ENCODE measurements around the gene E4F1.

E4F1 gene

DNA sequence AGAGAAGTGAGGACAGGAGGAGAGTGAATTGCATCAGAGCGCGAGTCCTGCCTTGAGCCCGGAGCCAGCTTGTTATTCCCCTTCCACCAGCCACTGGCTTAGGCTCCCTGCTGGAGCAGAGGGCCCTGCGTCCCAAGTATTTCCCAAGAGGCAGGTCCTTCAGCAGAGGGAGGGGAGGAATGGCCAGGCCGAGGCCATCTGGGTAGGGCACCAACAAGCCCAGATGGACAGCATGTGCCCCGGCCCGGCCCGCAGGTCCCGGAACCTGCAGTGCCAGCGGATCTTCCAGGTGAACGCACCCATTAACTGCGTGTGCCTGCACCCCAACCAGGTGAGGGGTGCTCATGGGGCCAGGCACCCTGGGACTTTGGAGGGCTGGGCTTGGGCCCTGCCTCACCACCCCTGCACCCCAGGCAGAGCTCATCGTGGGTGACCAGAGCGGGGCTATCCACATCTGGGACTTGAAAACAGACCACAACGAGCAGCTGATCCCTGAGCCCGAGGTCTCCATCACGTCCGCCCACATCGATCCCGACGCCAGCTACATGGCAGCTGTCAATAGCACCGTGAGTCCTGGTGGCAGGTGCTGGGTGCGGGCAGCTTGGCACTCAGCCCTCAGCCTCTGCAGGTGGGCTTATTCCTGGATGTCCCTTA is 16.5 kb upstream of the E4F1 start:
- TF ChIP-seq GATA3 (IDR thresholded peaks at IDR 0.05; ENCODE audit: low read depth, low read length) (no peak), GATA2 (IDR thresholded peaks at IDR 0.05; ENCODE audit: low read depth, low read length) (no peak)

- TF ChIP-seq GATA3 (IDR thresholded peaks at IDR 0.05; ENCODE audit: low read depth, low read length) (no peak), GATA2 (IDR thresholded peaks at IDR 0.05; ENCODE audit: low read depth, low read length) (no peak)
Observed at GRCh38 chr16:2207872-2208271, 15.5 kb upstream of the E4F1 start.

- no peak for TF ChIP-seq GATA2 (IDR thresholded peaks at IDR 0.05; ENCODE audit: low read depth, low read length)
- TF ChIP-seq GATA3 (IDR thresholded peaks at IDR 0.05; ENCODE audit: low read depth, low read length), result no peak
Observed at GRCh38 chr16:2208308-2208707, 15.1 kb upstream of the E4F1 start.

GRCh38 chr16:2208772-2209171 is 14.6 kb upstream of the E4F1 start:
- no peak for TF ChIP-seq GATA3 (IDR thresholded peaks at IDR 0.05; ENCODE audit: low read depth, low read length)
- no peak for TF ChIP-seq GATA2 (IDR thresholded peaks at IDR 0.05; ENCODE audit: low read depth, low read length)

DNA sequence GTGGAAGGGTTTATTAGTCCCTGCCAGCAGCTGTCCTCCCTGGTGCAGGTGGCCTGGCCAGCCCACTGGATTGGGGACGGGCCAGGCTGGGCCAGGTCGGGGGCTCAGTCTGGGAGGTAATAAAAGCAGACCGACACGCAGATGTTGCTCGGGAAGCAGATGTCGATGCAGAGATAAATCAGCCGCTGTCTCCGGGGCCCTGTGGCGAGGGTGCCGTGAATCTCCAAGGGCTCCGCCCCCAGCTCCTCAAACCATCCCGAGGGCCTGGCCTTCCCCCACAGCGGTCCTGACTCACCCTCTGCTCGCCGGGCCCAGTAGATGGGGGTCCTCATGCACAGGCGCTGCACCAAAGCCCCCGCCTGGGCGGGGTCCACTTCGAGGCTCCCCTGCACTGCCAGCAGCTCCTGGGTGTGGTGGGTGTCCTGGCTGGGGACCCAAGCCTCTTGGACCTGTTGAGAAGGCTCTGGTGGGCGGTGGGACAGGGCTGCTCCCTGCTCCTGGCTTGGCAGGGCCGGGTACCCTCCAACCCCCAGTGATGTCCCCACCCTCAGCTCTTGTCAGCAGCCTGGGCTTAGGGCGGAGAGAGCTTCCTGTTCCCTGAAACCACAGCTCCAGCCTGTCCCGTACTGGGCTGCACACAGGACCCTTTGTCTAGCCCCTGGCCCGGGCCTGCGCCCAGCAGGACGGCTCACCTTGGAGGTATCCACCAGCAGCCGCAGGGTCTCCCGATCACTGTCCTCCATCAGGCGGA is 14.0 kb upstream of the E4F1 start:
- TF ChIP-seq GATA3 (IDR thresholded peaks at IDR 0.05; ENCODE audit: low read depth, low read length) (no peak), GATA2 (IDR thresholded peaks at IDR 0.05; ENCODE audit: low read depth, low read length) (no peak)

- no peak for TF ChIP-seq GATA2 (IDR thresholded peaks at IDR 0.05; ENCODE audit: low read depth, low read length)
- TF ChIP-seq GATA3 (IDR thresholded peaks at IDR 0.05; ENCODE audit: low read depth, low read length), result no peak
Observed at GRCh38 chr16:2210009-2210332, 13.4 kb upstream of the E4F1 start.

DNA sequence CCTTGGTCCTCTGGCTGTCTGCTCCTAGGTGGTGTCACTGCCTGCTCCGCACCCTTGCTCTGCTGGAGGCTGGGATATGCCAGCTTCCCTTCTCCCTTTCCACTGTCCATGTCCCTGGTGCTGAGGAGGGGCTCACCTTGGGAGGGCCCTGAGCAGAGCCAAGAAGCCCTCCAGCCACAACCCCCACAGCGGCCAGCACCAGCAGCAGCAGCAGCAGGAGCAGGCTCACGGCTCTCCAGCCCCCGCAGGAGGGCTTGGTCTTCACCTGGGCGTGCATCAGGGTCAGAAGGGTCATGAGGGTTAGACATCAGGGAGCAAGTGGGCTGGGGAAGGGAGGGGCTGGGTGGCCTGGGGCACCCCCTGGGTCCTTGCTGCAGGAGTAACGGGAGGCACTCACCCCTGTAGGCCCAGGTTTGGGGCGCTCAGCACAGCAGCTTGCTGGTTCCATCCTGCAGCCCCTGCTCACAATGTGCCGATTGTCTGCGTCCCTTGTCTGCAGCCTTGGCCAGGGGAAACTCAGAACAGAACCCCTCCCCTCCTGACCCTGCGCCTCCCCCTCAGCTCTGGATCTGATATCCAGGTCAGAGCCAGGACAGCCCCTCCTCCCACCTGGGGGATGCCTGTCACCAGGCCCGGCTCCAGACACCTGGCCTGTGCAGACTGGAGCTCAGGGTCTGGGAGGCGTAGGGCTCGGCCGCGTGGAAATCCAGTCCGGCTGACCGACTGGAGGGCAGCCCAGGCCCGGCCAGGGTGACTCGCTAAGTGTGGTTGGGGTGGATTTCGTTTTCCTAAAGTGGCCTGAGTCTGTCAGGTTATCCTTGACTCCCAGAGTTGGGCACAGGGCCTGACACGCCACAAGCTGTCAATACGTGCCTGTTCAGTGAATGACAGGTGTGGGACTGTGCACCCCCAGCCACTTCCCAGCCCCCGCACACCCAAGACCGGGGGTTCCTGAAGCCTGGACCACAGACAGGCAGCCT is 12.7 kb upstream of the E4F1 start, which contains the start of gene BRICD5:
Gene BRICD5 (minus strand): TSS at position 478 of the 980 bp plus-strand sequence. CDS start 30 bp downstream, at position 448.
- TF ChIP-seq GATA2 (IDR thresholded peaks at IDR 0.05; ENCODE audit: low read depth, low read length), result no peak
- no peak for TF ChIP-seq GATA3 (IDR thresholded peaks at IDR 0.05; ENCODE audit: low read depth, low read length)

GRCh38 chr16:2211923-2212347 is 11.5 kb upstream of the E4F1 start:
- TF ChIP-seq GATA2 (IDR thresholded peaks at IDR 0.05; ENCODE audit: low read depth, low read length) (no peak), GATA3 (IDR thresholded peaks at IDR 0.05; ENCODE audit: low read depth, low read length) (no peak)

DNA sequence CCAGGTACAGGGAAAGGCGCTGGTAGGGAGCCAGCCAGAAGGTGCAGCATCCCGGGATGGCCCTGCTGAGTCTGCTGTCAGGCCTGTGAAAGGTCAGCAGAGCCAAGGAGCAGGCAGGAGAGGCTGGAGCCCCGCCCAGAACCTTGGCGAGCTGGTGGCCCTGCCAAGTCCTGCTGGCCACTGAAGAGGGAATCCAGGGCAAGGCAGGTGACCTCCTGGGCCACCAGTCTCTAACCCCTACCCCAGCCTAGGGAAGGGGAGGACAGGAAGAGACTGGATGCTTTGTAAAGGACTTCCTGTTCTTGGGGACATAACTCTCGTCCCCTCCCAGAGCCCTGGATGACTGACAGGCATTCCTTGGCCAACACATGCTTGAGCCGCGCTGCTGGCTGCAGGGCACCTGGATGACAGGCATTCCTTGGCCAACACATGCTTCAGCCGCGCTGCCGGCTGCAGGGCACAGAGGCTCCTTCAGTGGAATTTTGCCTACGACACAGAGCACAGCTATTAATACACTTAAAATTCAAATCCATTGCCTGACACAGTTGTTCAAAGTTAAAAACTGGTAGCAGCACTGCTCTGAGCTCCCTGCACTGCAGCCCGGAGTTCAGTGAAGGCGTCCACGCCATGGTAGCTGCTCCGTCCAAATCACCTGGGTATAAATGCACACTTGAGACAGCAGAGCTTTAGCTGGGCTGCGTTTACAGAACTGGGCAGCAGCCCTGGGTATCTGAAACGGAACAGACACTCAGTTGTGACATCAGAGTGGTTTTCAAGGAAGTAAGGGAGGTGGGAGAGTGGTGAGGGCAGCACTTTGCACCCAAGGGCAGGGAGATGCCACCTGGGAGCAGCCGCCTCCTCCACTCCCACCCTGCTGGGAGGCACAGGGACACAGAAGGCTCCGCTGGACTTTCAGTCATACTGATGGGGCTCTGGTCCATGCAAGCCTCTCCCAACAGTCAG is 10.7 kb upstream of the E4F1 start:
- TF ChIP-seq GATA3 (IDR thresholded peaks at IDR 0.05; ENCODE audit: low read depth, low read length) (no peak), GATA2 (IDR thresholded peaks at IDR 0.05; ENCODE audit: low read depth, low read length) (no peak)

GRCh38 chr16:2213817-2214718 is 9.3 kb upstream of the E4F1 start:
- TF ChIP-seq GATA3 (IDR thresholded peaks at IDR 0.05; ENCODE audit: low read depth, low read length), result no peak
- TF ChIP-seq GATA2 (IDR thresholded peaks at IDR 0.05; ENCODE audit: low read depth, low read length), result no peak

DNA sequence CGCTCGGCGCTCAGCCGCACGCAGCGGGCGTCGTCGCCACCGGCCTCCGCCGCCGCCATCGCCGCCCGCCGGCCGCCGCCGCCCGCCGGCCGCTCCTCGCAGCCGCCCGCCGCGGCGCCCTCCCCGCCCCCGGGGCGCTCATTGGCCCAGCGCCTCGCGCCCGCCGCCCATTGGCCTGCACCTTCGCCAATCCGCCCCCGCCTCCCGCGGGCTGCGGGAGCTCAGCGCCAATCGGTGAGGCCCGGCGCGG is 8.7 kb upstream of the E4F1 start, which contains the start of gene PGP:
Gene PGP (minus strand): TSS at position 122 of the 250 bp plus-strand sequence. CDS start 63 bp downstream, at position 59.
- TF ChIP-seq GATA3 (IDR thresholded peaks at IDR 0.05; ENCODE audit: low read depth, low read length) (no peak), GATA2 (IDR thresholded peaks at IDR 0.05; ENCODE audit: low read depth, low read length) (no peak)

- no peak for TF ChIP-seq GATA2 (IDR thresholded peaks at IDR 0.05; ENCODE audit: low read depth, low read length)
- TF ChIP-seq GATA3 (IDR thresholded peaks at IDR 0.05; ENCODE audit: low read depth, low read length), result no peak
Observed at GRCh38 chr16:2216330-2216729, 7.1 kb upstream of the E4F1 start.

Measured in SH-SY5Y (cell line).